Right atrium auricular region (tissue), 2 donors: ENCODE measurements around the gene CLDN6. TPM values are rescaled to one million over a fixed set of nuclear protein-coding genes. Genes with fewer than 3 reads are reported as not detected.

Experiments used
- DNase-seq: peaks from one replicate; pipeline ENCODE4 v3.0.0-alpha.2; 2019; ENCODE audit warnings: low spot score
- H3K27ac ChIP-seq, 2 donors: fragments of 200-600 bp; sonication (generic); 1 replicate in 1 of 2; 2 replicates in 1 of 2; pipeline ENCODE4 v1.5.1; 2016 to 2019
- H3K27me3 ChIP-seq, 2 donors: fragments of 200-600 bp; sonication (generic); one replicate each; pipeline versions ENCODE4 v1.5.1 to v1.6.0; 2017 to 2019
- H3K36me3 ChIP-seq: fragments of 200-600 bp; sonication (generic); one replicate; pipeline ENCODE4 v1.5.1; 2016
- H3K4me1 ChIP-seq, 2 donors: fragments of 200-600 bp; sonication (generic); one replicate each; pipeline versions ENCODE4 v1.5.1 to v1.6.0; 2017 to 2019
- H3K4me3 ChIP-seq, 2 donors: fragments of 200-600 bp; sonication (generic); 1 replicate in 1 of 2; 2 replicates in 1 of 2; pipeline ENCODE4 v1.5.1; 2017 to 2019; ENCODE audit warnings: mild to moderate bottlenecking in 1 of 2, moderate library complexity in 1 of 2
- H3K9me3 ChIP-seq, 2 donors: fragments of 200-600 bp; sonication (generic); one replicate each; pipeline ENCODE4 v1.5.1; 2019
- total RNA-seq, 2 donors: library from RNA; depleted of rRNA; stranded (reverse); fragments of >200 nt; gene quantifications; one replicate each; pipeline ENCODE4 v1.1.0, GENCODE V29; 2016
- TF ChIP-seq, protein P1 (sequence below), 2 donors: fragments of 200-600 bp; sonication (generic); IDR thresholded peaks; one replicate each; pipeline ENCODE4 v1.5.1; 2019; ENCODE audit warnings: antibody characterized with exemption in 2 of 2

The CLDN6 gene
- total RNA-seq, 2 donors from 2014 or later, result not detected

DNA sequence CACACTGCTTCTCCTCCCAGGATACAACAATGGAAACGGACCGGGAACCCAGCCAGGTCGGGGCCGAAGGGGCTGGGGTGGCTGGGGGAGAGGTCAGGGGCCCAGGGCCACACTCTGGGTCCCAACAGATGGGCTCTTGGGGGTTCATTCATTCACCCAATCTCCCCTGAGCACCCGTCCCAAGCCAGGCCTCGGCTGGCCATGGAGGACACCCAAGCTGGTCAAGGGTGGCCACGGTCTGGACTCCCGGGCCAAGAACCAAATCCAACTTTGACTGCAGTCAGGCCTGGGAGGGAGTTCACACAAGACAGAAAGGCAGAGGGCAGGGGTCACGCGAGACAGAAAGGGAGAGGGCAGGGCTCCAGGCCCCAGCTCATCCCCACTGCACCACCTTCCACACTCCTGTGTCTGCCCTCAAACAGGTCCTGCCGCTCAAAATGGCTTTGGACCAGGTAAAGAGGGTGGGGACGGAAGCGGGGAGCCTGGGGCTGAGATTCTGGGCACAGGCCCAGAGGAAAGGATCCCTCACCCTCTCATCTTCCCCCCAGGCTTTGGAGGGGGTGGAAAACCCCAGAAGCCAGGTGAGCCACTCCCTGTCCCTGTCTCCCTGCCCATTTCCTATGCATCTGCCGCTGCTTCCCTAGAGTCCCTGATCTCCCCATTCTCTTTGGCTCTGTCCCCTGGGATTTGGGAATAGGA lies 25.5 kb downstream of the CLDN6 start:
- TF ChIP-seq, protein P1, sequence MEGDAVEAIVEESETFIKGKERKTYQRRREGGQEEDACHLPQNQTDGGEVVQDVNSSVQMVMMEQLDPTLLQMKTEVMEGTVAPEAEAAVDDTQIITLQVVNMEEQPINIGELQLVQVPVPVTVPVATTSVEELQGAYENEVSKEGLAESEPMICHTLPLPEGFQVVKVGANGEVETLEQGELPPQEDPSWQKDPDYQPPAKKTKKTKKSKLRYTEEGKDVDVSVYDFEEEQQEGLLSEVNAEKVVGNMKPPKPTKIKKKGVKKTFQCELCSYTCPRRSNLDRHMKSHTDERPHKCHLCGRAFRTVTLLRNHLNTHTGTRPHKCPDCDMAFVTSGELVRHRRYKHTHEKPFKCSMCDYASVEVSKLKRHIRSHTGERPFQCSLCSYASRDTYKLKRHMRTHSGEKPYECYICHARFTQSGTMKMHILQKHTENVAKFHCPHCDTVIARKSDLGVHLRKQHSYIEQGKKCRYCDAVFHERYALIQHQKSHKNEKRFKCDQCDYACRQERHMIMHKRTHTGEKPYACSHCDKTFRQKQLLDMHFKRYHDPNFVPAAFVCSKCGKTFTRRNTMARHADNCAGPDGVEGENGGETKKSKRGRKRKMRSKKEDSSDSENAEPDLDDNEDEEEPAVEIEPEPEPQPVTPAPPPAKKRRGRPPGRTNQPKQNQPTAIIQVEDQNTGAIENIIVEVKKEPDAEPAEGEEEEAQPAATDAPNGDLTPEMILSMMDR (IDR thresholded peaks at IDR 0.05), result no peak
- Histone ChIP-seq H3K9me3 (no peaks in the 10 kb centered on the region), H3K27ac (no peak overlapping the region), H3K4me3 (no peak overlapping the region), H3K36me3 (no peaks in the 10 kb centered on the region), H3K27me3 (no peaks in the 10 kb centered on the region), H3K4me1 (no peaks in the 10 kb centered on the region)
- no peak for DNase-seq

DNA sequence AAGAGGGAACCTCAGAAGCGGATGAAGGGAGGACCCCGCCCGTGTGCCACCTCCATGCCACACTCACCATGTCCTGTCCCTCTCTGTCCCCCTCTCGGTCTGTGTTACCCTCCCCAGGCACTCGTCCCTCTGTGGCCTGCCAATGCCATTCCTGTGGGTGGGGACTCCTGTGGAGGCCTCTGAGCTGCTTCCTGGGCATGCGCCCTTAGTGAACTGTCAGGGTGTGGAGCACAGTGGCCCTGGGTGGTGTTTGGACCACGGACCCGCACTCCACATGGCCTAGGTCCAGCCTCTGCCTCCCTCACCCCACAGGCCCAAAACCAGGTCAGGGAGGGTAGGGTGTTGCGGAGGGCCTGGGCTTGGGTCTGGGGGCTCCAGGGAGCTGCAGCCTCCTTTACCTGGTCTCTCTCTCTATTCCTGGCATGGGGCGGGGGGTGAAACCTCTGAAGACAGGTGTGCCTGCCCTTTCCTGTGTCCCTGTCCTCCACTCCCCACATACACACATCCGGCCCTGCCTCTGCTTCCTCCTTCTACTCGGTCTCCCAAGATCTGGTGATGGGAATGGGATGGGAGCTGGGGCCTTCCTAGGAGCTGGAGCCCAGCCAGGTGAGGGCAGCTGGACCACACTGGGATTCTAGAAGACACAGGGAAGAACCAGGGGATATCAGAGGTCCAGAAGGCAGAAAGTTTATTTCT lies 26.3 kb downstream of the CLDN6 start:
- H3K27ac ChIP-seq, result no peak overlapping the region
- no peaks in the 10 kb centered on the region for H3K9me3 ChIP-seq
- TF ChIP-seq, protein P1 (IDR thresholded peaks at IDR 0.05), result no peak
- no peak for DNase-seq
- H3K27me3 ChIP-seq, result no peaks in the 10 kb centered on the region
- peaks cover 0 to under 1% of the 10 kb centered on the region in 2 donors for H3K4me1 ChIP-seq
- no peaks in the 10 kb centered on the region for H3K36me3 ChIP-seq
- H3K4me3 ChIP-seq, result no peak overlapping the region

DNA sequence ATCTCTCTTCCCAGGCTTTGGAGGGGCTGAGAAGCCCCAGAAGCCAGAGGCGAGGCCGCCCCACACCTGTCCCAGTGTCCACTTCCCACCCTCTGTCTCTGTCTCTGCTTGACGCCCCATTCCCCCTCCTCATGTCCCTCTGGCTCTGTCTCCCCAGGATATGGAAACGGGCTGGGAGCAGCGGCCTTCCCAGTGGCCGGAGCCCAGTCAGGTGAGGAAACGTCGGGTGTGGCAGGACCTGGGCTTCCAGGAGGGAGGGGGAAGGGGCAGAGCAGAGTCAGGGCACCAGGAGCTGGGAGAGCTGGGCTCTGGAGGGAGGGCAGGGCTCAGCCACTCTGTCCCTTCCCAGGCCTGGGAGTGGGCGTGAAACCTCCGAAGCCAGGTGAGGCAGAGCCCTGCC lies 27.1 kb downstream of the CLDN6 start:
- Histone ChIP-seq H3K27me3 (no peaks in the 10 kb centered on the region), H3K9me3 (no peaks in the 10 kb centered on the region), H3K4me1 (peaks cover 0 to 9% of the 10 kb centered on the region in 2 donors), H3K27ac (no peak overlapping the region), H3K36me3 (no peaks in the 10 kb centered on the region), H3K4me3 (no peak overlapping the region)
- no peak for DNase-seq
- TF ChIP-seq, protein P1 (IDR thresholded peaks at IDR 0.05), result no peak

DNA sequence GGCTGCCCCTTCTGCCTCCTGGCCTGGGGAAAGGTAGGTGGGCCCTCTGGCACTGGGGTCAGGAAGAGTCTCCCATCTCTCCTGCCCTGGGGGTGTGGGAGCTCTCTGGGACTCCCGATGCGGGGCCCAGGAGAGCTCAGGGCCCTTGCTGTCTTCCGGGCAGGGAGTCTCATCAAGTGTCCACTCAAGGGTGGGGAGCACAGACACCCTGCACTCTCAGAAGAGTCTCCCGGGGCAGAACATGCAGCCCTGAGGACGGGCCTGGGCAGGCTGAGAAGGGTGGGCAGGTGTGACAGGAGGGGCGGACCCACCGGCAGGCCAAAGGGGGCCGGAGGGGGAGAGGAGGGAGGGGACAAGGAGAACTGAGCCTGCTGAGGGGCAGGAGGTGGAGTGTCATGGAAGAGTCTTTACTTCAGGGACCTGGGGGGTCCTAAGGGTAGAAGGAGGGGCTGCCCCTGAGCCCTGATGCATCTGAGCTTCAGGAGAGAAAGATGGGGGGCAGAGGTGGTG lies 29.3 kb downstream of the CLDN6 start:
- Histone ChIP-seq H3K4me1 (peaks cover 0 to 29% of the 10 kb centered on the region in 2 donors), H3K36me3 (no peaks in the 10 kb centered on the region), H3K27me3 (no peaks in the 10 kb centered on the region), H3K9me3 (no peaks in the 10 kb centered on the region), H3K4me3 (no peak overlapping the region), H3K27ac (no peak overlapping the region)
- TF ChIP-seq, protein P1 (IDR thresholded peaks at IDR 0.05), result no peak
- DNase-seq, result no peak

DNA sequence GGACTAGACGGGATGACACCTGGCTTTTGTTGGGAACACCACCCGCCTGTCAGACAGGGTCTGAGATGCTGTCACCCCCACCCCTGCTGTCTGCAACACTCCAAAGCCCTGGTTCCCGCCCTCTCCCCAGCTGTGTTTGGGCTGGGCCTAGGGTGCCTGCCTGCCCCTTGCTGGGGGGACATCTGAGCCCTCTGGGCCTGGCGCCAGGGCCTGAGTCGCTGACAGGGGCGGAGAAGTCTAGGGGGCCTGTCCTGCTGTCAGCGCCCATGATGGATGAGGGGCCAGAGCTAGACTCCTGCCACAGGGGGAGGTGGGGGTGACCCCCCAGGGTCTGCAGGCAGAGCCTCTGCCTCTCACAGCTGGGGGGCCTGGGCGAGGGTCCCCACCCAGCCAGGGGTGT lies 30.1 kb downstream of the CLDN6 start:
- Histone ChIP-seq H3K4me3 (no peak overlapping the region), H3K9me3 (no peaks in the 10 kb centered on the region), H3K36me3 (no peaks in the 10 kb centered on the region), H3K27ac (no peak overlapping the region), H3K27me3 (no peaks in the 10 kb centered on the region), H3K4me1 (peaks cover 0 to 33% of the 10 kb centered on the region in 2 donors)
- no peak for DNase-seq
- TF ChIP-seq, protein P1 (IDR thresholded peaks at IDR 0.05), result no peak
